Measurements from ENCODE around the gene C20orf204. TPM values are rescaled to one million over a fixed set of nuclear protein-coding genes. Genes with fewer than 3 reads are reported as not detected.

Gene C20orf204
- total and polyA plus RNA-seq, 8 donors = 0.31 to 3.7 (median 0.79) TPM

GRCh38 chr20:64039293-64040160, 3.5 kb downstream of the C20orf204 start:
- Histone ChIP-seq H3K36me3 (no peaks in the 10 kb centered on the region), H3K9me3 (no peaks in the 10 kb centered on the region), H3K4me3 (peak overlapping the region in 3 of 4 donors; percentile 38 to 65 (median 40)), H3K4me1 (peaks cover 0 to 5% (median 0%) of the 10 kb centered on the region in 3 donors), H3K27ac (peak overlapping the region; percentile 48 to 70 (median 60)), H3K27me3 (no peaks in the 10 kb centered on the region)
- no peak for FAIRE-seq
- WGBS, 2 donors = 14 to 20% methylated on average over 16 to 17 of the region's 17 CpGs
- intact Hi-C loops (cut with DNase I) = loop anchor here in 1 of 3 donors (10.0 kb wide), 1 partner anchor 85 kb away; no protein-coding TSS in a partner anchor
- ATAC-seq = peak; percentile 33 to 50 (median 45)
- no peak for TF ChIP-seq CTCF (IDR thresholded peaks at IDR 0.05)
- peak in 2 of 6 donors; percentile 54 to 67 for DNase-seq

- Histone ChIP-seq H3K36me3 (no peaks in the 10 kb centered on the region), H3K27ac (no peak overlapping the region), H3K4me1 (peaks cover 0 to 5% (median 0%) of the 10 kb centered on the region in 3 donors), H3K27me3 (no peaks in the 10 kb centered on the region), H3K9me3 (no peaks in the 10 kb centered on the region), H3K4me3 (no peak overlapping the region)
- no peak for TF ChIP-seq CTCF (IDR thresholded peaks at IDR 0.05)
- WGBS, 2 donors = 63 to 68% methylated on average over 12 of the region's 12 CpGs
- peak in 2 of 6 donors; percentile 37 to 78 for DNase-seq
- no peak for ATAC-seq
- no peak for FAIRE-seq
- intact Hi-C loops (cut with DNase I) = no loop called here
Measured at GRCh38 chr20:64040231-64041039, 4.5 kb downstream of the C20orf204 start.

- H3K4me1 ChIP-seq = peaks cover 0 to 5% (median 0%) of the 10 kb centered on the region in 3 donors
- ATAC-seq (no peak), DNase-seq (peak in 2 of 6 donors; percentile 21 to 60), FAIRE-seq (no peak)
- no peak for TF ChIP-seq CTCF (IDR thresholded peaks at IDR 0.05)
- WGBS, 2 donors = 63 to 80% methylated on average over 14 to 15 of the region's 15 CpGs
- no peak overlapping the region for H3K27ac ChIP-seq
- no peaks in the 10 kb centered on the region for H3K9me3 ChIP-seq
- H3K27me3 ChIP-seq = no peaks in the 10 kb centered on the region
- intact Hi-C loops (cut with DNase I) = no loop called here
- H3K4me3 ChIP-seq = no peak overlapping the region
- no peaks in the 10 kb centered on the region for H3K36me3 ChIP-seq
Measured at GRCh38 chr20:64041040-64041780, 5.2 kb downstream of the C20orf204 start.

GRCh38 chr20:64041781-64042053, 5.7 kb downstream of the C20orf204 start:
- 44 to 52% methylated on average over 11 of the region's 11 CpGs for WGBS, 2 donors
- ATAC-seq (no peak), FAIRE-seq (no peak), DNase-seq (peak in 2 of 6 donors; percentile 23 to 67)
- Histone ChIP-seq H3K4me1 (peaks cover 0 to 5% (median 0%) of the 10 kb centered on the region in 3 donors), H3K36me3 (no peaks in the 10 kb centered on the region), H3K27ac (no peak overlapping the region), H3K4me3 (peak overlapping the region in 2 of 4 donors; percentile 42 to 49), H3K27me3 (no peaks in the 10 kb centered on the region), H3K9me3 (no peaks in the 10 kb centered on the region)
- TF ChIP-seq CTCF (IDR thresholded peaks at IDR 0.05) = no peak
- intact Hi-C loops (cut with DNase I) = no loop called here

All from pancreas (tissue), 10 donors.